Effector memory CD4-positive, alpha-beta T cell (primary cell): ENCODE measurements around the gene MAP2K3.
"Not testable (repeated sequence)": the region's sequence is repeated elsewhere in the genome, so short reads cannot be mapped to it uniquely, and the experiment has no call there.

Source experiments
- DNase-seq, 3 donors: peaks; one replicate each; pipeline ENCODE4 v3.0.0-alpha.2; 2020
- H3K27ac ChIP-seq: 2 replicates; pipeline ENCODE4 v1.7.0; 2013; ENCODE audit warnings: mild to moderate bottlenecking, low read length, moderate library complexity; ENCODE audit not compliant: insufficient read depth, poor library complexity, severe bottlenecking
- H3K27me3 ChIP-seq: replicated peaks from 2 replicates; pipeline ENCODE4 v1.7.0; 2013; ENCODE audit warnings: mild to moderate bottlenecking, low read length; ENCODE audit not compliant: insufficient read depth, control insufficient read depth, poor library complexity, severe bottlenecking
- H3K36me3 ChIP-seq: 2 replicates; pipeline ENCODE4 v1.7.0; 2013; ENCODE audit warnings: mild to moderate bottlenecking, low read length, moderate library complexity; ENCODE audit not compliant: control insufficient read depth, insufficient read depth
- H3K4me1 ChIP-seq: 2 replicates; pipeline ENCODE4 v1.7.0; 2013; ENCODE audit warnings: low read length, mild to moderate bottlenecking; ENCODE audit not compliant: control insufficient read depth, insufficient read depth, poor library complexity, severe bottlenecking
- H3K4me3 ChIP-seq: 2 replicates; pipeline ENCODE4 v1.7.0; 2013; ENCODE audit warnings: low read length, low read depth, mild to moderate bottlenecking; ENCODE audit not compliant: insufficient read depth, poor library complexity, severe bottlenecking
- H3K9me3 ChIP-seq: 2 replicates; pipeline ENCODE4 v1.7.0; 2013; ENCODE audit warnings: mild to moderate bottlenecking, low read length, moderate library complexity; ENCODE audit not compliant: control insufficient read depth

The MAP2K3 gene

GRCh38 chr17:21343061-21343949 lies 58.8 kb downstream of the MAP2K3 start:
- not testable (repeated sequence) for H3K27me3 ChIP-seq, H3K4me1 ChIP-seq, H3K27ac ChIP-seq, DNase-seq, H3K36me3 ChIP-seq, H3K4me3 ChIP-seq, H3K9me3 ChIP-seq

GRCh38 chr17:21344801-21345200 lies 60.3 kb downstream of the MAP2K3 start:
- H3K27ac ChIP-seq, H3K4me1 ChIP-seq, DNase-seq, H3K4me3 ChIP-seq, H3K9me3 ChIP-seq, H3K36me3 ChIP-seq, H3K27me3 ChIP-seq: not testable (repeated sequence)

GRCh38 chr17:21345236-21345635 lies 60.7 kb downstream of the MAP2K3 start:
- DNase-seq: no peak
- no peaks in the 10 kb centered on the region for H3K36me3 ChIP-seq
- no peak overlapping the region for H3K27ac ChIP-seq
- no peaks in the 10 kb centered on the region for H3K9me3 ChIP-seq
- H3K4me1 ChIP-seq: no peaks in the 10 kb centered on the region
- H3K27me3 ChIP-seq: no peaks in the 10 kb centered on the region
- H3K4me3 ChIP-seq: no peak overlapping the region

GRCh38 chr17:21346107-21346506 lies 61.6 kb downstream of the MAP2K3 start:
- not testable (repeated sequence) for H3K4me3 ChIP-seq, H3K4me1 ChIP-seq, DNase-seq, H3K27me3 ChIP-seq, H3K27ac ChIP-seq, H3K9me3 ChIP-seq, H3K36me3 ChIP-seq

- H3K27ac ChIP-seq, H3K9me3 ChIP-seq, H3K27me3 ChIP-seq, H3K4me3 ChIP-seq, H3K4me1 ChIP-seq, H3K36me3 ChIP-seq, DNase-seq: not testable (repeated sequence)
Measured at GRCh38 chr17:21346651-21347250, 62.2 kb downstream of the MAP2K3 start.

- H3K27ac ChIP-seq, DNase-seq, H3K4me3 ChIP-seq, H3K9me3 ChIP-seq, H3K36me3 ChIP-seq, H3K4me1 ChIP-seq, H3K27me3 ChIP-seq: not testable (repeated sequence)
Measured at GRCh38 chr17:21347660-21348059, 63.1 kb downstream of the MAP2K3 start.

- H3K27ac ChIP-seq, H3K4me1 ChIP-seq, H3K36me3 ChIP-seq, H3K9me3 ChIP-seq, H3K4me3 ChIP-seq, H3K27me3 ChIP-seq, DNase-seq: not testable (repeated sequence)
Measured at GRCh38 chr17:21348081-21348925, 63.8 kb downstream of the MAP2K3 start.

- not testable (repeated sequence) for H3K27ac ChIP-seq
Measured at GRCh38 chr17:21348926-21349261, 64.4 kb downstream of the MAP2K3 start.

GRCh38 chr17:21349358-21350050 lies 65.0 kb downstream of the MAP2K3 start:
- H3K9me3 ChIP-seq, H3K4me1 ChIP-seq, H3K27me3 ChIP-seq, H3K36me3 ChIP-seq, H3K4me3 ChIP-seq, H3K27ac ChIP-seq, DNase-seq: not testable (repeated sequence)

More at GRCh38 chr17:21348926-21349261, 64.4 kb downstream of the MAP2K3 start:
- H3K27me3 ChIP-seq, H3K36me3 ChIP-seq, H3K4me1 ChIP-seq, DNase-seq, H3K9me3 ChIP-seq, H3K4me3 ChIP-seq: not testable (repeated sequence)
